HG02885 (cell line): ENCODE measurements around the gene GJA3.
A peak's percentile ranks its signal among the peaks of the same experiment; 100 is the strongest.

Experiments
- ATAC-seq: cut with Tn5 transposase; IDR thresholded peaks from one replicate; pipeline ENCODE4 v1.9.1; 2021; ENCODE audit warnings: mild to moderate bottlenecking; ENCODE audit not compliant: unreplicated experiment, poor library complexity

Gene GJA3

DNA sequence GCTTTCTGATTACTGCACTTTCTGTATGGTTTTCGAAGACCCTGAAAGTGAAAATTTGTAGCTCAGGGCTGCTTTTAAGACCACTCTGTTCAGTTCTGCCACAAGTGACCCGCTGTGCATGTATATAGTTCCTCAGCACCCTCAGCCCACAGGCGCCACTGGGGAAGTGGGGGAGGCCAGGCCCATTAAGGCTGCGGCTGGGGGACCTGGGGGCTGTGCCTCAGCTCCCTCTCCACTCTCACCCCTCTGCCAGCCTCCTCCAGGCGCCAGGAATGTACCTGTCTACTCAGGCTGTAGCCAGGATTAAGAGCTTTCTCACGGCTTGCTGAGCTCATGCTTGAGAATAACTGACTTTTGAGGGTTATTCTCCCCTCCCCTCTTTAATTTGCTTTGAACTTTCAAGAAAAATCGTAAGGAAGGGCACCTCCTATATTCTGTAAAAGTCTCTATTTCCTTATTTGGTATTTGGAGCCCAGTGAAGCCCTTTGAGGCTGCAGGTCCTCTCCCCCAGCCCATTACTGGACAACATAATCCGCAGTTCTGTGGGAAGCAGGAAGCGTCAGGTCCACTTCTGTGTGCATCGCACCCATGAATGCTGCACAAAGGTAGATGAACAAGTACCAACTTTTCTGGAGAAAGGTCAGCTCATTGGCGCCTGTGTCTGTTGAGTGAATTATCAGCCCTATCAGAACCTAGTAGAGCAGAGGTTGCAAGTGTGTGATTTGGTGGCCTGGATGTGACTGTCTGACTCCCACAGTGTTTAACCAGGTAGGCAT is 29.6 kb downstream of the GJA3 start:
- no peak for ATAC-seq

DNA sequence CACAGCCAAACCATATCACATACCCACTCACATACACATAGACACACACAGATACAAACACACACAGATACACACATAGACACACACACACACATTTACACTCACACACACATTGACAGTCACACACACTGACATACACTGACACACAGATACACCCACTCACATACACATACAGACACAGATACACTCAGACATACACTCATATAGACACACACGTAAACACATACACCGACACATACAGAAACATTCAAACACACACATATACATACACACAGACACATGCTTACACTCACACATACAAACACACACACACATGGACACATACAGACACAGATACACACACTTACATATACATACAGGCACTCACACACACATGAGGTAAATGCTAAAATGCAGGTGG is 30.2 kb downstream of the GJA3 start:
- no peak for ATAC-seq

DNA sequence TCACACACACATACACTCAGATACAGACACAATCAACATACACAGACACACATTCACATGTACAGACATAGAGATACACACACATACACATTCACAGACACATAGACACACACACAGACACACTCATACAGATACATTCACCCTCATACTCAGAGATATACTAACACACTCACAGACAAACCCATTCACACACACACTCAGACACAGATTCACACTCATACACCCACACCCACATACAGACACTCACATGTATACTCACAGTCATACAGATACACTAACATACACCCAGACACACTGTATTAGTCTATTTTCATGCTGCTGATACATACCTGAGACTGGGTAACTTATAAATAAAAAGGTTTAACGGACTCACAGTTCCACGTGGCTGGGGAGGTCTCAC is 30.8 kb downstream of the GJA3 start:
- no peak for ATAC-seq

DNA sequence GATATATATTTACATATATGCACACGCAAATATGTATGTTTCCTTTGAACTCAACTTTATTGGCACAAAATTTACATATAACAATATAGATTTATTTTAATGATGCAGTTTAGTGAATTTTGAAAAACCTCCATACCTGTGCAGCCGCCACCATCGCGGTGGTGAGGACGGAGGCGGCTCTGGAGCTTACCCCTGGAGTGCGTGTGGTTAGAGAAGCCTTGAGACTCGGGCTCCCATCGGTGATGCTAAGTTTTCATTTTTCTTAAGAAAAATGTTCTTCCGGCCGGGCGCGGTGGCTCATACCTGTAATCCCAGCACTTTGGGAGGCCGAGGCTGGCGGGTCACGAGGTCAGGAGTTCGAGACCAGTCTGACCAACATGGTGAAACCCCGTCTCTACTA is 31.8 kb downstream of the GJA3 start:
- no peak for ATAC-seq

DNA sequence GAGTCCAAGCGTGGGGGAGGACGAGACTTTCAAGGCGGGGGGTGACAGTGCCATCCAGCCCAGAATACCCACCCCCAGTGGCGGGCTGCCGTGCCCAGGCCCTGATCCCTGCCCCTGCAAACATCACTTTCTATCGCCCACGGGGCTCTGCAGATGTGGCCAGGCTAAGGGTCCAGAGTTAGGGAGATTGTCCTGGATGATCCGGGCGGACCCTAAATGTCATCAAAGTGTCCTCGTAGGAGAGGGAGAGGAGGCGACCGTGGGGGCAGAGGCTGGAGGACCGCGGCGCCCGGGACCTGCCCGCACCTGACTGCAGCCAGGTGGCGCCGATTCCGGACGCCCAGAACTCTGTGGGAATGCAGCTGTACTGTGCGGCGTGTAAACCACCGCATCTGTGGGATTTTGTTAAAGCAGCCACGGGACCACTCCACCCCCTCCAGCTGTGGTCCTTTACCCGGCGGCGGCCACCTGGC is 32.4 kb downstream of the GJA3 start:
- ATAC-seq = peak; percentile 26

DNA sequence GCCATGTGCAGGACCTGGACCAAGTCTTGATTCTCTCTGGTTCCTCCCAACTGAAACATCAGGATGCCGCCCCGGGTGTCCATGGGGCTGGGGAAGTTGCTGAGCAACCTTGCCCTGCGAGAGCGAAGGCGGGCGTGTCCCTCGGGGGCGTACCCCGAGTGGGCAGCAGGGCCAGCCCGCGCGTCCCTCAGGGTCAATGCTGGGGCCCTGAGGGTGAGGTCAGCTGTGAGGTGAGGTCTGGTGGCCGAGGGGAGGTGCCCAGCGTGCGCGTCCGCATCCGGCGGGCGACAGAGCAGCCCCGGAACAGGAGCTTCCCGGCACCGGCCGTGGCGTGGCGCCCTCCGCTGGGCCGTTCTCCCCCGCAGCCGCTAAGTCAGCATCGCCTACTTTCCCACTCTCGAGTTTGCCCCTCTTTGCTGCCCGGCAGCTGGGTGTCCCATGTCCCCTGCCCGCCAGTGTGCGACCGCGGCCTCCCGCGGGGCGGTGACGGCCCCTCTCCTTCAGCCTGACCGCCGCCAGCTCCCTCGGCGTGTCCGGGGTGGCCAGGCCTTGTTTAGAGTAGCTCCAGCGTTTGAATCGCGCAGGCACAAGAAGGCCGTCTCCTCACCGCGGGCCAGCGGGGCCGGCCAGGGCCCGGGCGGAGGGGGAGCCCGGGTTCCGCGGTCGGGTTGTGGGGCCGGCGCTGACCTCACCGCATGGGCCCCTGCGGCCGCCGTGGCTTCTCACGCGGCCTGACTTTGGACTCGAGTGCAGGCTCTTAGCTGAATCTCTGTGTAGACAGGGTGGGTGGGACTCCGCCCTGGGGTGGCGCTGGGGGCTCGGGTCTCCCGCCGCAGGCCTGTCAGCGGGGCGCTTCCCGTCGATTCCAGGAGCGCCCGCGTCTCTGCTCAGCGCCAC is 33.0 kb downstream of the GJA3 start:
- ATAC-seq = peak; percentile 77

DNA sequence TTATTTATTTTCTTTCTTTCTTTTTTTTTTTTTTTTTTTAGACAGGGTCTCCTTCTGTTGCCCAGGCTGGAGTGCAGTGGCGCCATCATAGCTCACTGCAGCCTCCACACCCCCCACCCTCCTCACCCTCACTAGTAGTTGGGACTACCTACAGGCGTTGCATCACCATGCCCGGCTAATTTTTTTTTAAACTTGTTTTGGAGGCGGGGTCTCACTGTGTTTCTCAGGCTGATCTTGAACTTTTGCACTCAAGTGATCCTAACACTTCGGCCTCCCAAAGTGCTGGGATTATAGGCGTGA is 33.6 kb downstream of the GJA3 start:
- no peak for ATAC-seq

DNA sequence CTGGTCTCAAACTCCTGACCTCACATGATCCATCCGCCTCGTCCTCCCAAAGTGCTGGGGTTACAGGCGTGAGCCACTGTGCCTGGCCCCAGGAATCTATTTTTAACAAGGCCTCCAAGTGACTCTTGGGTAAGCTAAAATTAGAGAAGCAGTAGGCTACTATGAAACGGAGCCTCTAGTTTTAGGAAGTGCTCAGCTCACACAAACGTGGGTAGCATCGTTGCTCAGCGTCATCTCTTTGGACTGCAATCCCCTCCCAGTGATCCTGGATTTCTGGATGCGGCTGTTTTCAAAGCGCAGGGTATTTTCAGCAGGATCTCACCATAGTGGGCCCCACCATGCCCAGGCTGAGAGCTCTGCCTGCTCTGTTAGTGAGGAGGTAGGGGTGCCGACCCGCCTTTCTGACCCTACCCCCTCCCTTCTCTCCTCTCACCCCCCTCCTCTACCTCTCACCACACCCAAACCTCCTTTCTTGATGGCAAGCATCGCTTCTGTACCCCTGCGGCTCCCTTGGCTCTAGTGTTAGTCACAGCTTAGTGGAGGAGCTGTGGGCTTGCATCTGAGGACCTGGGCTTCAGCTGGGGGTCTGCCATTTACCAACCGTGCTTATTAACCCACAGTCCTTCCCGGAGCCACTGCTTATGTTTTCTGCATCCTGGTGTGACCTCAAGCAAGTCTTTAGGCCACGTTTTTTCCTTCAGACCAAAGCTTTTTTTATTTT is 34.2 kb downstream of the GJA3 start:
- no peak for ATAC-seq

DNA sequence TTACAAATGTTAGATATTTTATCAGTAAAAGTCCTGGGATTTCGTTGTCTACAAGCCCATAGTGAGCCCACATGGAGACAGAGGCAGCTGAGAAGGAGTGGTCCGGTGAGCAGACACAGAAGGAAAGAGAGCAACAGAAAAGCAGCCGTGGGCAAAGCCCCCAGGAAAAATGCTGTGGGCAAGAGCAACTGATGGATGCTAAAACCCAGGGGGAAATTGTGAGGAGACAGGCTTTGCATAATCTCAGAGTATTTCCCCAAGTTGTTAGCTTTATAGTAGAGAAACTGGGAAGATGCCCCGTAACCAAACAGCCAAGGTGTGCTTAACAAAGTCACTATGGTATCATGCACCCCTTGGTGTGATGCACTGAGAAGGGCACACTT is 35.1 kb downstream of the GJA3 start:
- no peak for ATAC-seq

DNA sequence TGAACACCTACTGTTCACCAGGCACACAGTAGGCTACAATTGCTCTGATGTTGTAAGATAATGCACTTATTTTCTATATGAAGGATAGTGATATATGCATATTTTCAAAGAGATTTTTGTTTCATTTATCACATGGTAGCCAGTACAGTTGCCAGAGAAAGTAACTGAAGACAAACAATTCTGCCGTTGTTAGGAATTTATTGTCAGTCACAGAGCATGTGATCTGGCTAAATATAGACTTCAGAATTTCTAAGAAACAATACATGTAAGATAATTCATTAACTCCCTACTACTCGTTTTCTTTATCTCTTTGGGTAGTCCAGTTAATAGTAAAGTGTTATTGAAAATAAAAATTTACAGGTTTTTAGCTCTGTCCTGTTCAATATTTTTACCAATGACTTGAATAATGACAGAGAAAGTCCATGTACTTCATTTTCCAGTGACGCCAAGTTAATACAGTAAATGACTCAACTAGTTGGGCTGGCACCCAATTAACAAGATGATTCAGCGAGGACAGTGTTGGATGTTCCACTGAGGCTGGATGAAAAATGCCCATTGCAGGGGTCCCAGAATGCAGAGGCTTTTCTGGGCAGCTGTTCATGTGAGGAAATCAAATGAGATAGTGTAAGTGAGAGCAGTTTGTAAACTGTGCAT is 35.6 kb downstream of the GJA3 start:
- ATAC-seq = no peak

DNA sequence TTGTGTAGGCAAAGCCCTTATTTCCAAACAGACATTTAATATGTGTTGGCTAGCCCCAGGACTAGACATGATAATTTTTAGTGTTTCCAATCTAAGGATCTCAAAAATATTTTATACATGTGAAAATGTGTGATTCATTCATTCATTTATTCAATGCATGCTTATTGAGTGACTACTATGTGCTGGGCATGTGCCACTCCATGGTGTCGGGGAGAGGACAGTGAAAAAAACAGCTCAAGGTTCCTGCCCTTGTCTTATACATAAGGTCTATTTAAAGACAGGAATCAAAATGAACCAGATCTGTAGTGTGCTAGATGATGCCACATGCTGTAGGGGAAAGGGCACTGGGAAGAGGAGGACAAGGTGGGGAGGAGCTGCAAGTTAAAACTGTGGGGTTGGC is 36.5 kb downstream of the GJA3 start:
- ATAC-seq = no peak

DNA sequence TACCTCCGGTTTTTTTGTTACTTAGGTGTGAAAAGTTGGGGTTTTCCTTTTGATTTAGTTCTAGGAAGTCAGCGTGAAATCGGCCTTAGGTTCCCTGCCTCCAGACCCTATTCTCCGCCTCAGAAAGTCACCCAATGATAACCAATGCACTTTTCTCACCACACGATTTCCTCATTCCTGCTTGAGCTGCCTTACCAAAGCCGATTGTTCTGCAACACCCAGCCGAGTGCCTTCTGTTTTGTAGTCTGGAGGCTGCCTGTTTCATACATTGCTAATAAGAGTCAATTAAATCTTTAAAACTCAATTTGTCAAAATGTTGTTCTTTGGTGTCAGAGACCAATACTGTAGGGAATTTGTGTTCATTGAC is 39.7 kb downstream of the GJA3 start:
- ATAC-seq = no peak

DNA sequence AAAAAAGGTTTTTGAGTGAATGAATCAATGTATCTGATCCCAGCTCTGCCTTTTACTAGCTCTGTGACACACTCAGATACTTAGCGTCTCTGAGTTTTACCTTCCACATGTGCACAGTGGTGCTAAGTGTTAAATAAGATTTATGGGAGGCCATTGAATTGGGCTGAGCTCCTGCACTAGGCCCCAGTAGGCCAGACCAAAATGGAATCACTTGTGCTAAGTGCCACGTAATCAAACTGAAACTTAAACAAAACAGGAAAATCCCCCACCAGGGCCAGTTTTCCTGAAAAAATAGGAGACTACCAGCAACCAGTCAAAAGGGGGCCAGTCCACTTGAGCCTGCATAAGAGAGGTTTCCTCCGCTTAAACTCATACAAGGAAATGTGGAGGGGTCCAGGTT is 40.9 kb downstream of the GJA3 start:
- ATAC-seq = no peak

DNA sequence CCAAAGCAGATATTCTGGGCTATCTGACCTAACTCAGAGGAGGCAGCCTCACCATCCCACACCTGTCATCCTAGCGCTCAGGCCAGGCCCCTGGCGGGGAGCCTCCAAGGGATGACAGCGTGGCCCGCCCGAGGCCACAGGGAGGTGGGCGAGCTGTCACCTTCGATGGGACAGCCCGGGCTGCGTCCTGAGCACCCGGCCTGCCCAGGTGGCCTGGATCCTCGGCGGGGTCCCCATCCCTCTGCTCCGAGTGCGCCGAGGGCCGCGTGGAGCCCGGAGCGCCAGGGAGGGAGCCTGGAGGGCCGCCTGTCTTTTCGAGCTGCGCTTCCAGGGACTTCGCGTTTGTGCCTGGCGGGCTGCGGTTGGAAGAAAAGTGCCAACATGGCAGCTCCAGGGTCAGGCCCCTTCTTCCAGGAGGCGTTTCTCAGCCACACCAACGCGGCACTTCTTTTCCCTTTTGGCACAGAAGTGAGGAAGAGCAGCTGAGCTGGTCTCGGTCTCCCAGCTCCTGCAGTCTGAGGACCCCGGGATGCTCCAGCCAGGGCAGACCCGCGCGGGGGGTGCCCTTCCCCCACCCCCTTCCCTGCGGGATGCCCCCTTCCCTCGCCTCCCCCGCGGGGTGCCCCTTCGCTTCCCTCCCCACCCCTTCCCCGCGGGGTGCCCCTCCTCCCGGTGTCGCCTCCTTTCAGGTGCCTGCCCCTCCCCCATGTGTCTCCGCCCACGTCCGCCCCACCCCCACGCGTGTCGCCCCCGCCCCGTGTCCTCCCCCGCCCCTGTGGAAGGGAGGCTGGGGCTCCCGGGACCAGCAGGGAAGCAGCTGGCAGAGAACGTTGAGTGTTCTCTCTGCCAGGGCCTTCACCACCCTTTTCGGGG is 42.3 kb downstream of the GJA3 start:
- peak; percentile 80 for ATAC-seq

DNA sequence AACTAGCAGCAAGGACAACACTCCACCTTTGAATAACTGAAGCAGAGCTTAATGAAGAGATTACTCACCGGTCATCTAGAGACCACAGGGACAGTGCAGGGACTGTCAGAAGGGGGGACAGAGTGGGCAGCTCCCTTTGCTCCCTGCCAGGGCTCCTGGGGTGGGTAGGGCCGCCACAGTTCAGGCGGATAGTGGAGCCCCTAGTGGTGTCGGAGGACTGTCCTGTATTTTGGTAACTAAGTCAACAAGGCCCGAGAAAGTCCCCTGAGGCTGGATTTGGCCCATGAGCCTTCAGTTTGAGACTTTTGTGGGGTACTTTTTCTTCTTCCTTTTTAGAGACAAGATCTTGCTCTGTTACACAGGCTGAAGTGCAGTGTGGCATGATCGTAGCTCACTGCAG is 44.6 kb downstream of the GJA3 start:
- no peak for ATAC-seq

DNA sequence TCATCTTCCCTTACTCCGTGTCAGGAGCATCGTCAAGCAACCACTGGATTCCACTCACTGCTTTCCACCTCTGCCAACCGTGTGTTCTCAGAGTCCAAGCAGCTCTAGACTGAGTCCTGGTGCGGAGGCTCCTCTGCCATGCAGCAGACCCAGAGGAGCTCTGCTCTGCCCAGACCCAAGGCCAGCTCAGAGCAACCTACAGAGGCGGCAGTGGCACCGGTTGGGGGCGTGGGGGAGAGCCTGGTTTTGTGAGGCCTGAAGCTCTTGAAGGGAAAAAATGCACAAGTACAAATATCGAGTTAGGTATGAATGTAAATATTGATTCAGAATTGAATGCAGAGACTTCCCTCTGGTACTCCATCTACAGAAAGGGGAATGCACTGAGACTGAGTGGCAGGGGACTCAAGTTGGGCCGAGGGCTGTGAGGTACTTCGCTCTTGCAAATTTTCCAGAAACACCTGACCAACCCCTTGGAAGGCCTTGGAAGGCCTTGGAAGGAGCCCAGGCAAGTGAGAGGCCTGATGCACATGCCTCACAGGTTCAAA is 46.7 kb downstream of the GJA3 start:
- no peak for ATAC-seq

DNA sequence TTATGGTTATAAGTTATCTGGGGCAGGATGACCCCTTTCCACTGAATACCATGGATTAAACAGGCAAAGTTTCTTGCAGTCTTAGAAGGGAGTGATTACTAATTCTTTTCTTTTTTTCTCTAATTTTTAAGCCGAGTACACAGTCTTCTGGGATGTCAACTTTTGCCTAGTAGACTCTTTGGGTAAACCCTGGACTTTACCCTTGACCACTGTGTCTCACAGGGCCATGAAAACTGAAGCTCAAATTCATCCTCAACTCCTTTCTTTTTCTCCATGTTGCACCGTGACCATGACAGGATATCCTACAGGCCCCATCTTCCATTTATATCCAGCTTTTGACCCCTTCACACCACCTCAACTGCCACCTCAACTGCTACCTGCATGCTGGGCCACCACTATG is 51.8 kb downstream of the GJA3 start:
- ATAC-seq = no peak

DNA sequence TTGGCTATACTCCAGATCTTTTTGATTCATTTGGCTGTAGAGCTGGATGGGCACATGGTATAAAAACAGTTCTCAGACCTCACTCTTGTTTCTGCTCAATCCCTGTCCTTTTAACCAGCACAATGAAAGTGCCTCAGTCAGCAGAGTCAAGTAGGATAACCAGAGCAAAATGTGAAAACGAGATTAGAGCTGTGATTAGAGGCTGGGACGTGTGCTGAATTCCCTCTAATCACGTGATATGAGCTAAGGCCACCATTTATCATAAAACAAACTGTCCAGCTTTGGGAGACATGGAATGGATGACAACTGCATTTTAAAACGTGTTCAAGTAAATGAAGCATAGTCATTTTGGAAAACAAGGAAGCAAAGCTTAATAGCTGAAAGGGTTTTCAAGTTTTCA is 54.1 kb downstream of the GJA3 start:
- ATAC-seq = no peak

DNA sequence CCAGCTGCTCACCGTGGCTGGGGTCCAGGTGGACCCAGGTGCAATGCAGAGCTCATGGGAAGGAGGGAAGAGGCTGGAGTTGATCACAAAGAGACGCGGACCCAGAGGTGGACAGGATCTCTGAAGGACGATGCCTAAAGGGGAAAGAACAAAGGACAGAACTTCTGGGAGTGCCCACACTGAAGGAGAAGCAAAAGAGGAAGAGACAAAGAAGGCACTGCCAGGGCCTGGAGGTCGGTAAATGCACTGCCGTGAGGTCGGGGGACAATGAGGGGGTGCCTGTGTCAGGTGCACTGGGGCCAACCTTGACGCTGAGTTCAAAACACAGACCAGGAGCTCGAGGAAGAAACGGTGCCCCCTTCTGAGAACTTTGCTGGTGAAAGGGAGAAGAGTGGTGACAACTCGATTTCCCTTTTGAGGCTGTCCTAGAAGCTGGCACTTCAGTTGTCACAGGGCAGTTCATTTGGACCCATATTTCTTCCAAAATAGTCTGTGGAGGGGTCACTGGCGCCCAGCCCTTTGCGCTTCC is 55.6 kb downstream of the GJA3 start:
- no peak for ATAC-seq
